HG02870 (cell line): Measurements from ENCODE around the gene NR4A3.

Experiments
- ATAC-seq: cut with Tn5 transposase; IDR thresholded peaks from one replicate; pipeline ENCODE4 v1.9.1; 2021; ENCODE audit warnings: mild to moderate bottlenecking, moderate library complexity; ENCODE audit not compliant: unreplicated experiment

The NR4A3 gene

GRCh38 chr9:99873531-99873930, 51.8 kb downstream of the NR4A3 start:
- ATAC-seq = no peak

GRCh38 chr9:99873943-99874584, 52.4 kb downstream of the NR4A3 start:
- no peak for ATAC-seq

GRCh38 chr9:99876190-99876589, 54.5 kb downstream of the NR4A3 start:
- ATAC-seq = no peak

GRCh38 chr9:99878651-99879050, 57.0 kb downstream of the NR4A3 start:
- no peak for ATAC-seq

- ATAC-seq = no peak
These were observed 60.1 kb downstream of the NR4A3 start for GRCh38 chr9:99881769-99882168.

- no peak for ATAC-seq
These were observed 64.1 kb downstream of the NR4A3 start for GRCh38 chr9:99885747-99886146.

GRCh38 chr9:99889120-99889519, 67.4 kb downstream of the NR4A3 start:
- ATAC-seq = no peak

- ATAC-seq = no peak
These were observed 73.1 kb downstream of the NR4A3 start for GRCh38 chr9:99894826-99895225.

- ATAC-seq = no peak
These were observed 73.8 kb downstream of the NR4A3 start for GRCh38 chr9:99895510-99895909.

- no peak for ATAC-seq
These were observed 74.4 kb downstream of the NR4A3 start for GRCh38 chr9:99896119-99896518.

GRCh38 chr9:99903393-99903792, 81.7 kb downstream of the NR4A3 start:
- no peak for ATAC-seq

- ATAC-seq = no peak
These were observed 84.2 kb downstream of the NR4A3 start for GRCh38 chr9:99905833-99906402.

- ATAC-seq = peak; percentile 76
These were observed 84.9 kb downstream of the NR4A3 start, which contains the start of gene STX17 for GRCh38 chr9:99906403-99907207. TSS of gene STX17 (plus strand) at chr9:99906654. CDS start at chr9:99915240, 8,586 bp downstream.

- no peak for ATAC-seq
These were observed 85.5 kb downstream of the NR4A3 start for GRCh38 chr9:99907208-99907532.

GRCh38 chr9:99911600-99911999, 89.9 kb downstream of the NR4A3 start:
- no peak for ATAC-seq
